GM21360 (cell line): Measurements from ENCODE around the gene BAHCC1.
A peak's percentile ranks its signal among the peaks of the same experiment; 100 is the strongest.
"Not testable (repeated sequence)": the region's sequence is repeated elsewhere in the genome, so short reads cannot be mapped to it uniquely, and the experiment has no call there.

Experiments
- ATAC-seq: cut with Tn5 transposase; IDR thresholded peaks from one replicate; pipeline ENCODE4 v1.9.1; 2021; ENCODE audit warnings: mild to moderate bottlenecking, moderate library complexity; ENCODE audit not compliant: unreplicated experiment

The BAHCC1 gene

DNA sequence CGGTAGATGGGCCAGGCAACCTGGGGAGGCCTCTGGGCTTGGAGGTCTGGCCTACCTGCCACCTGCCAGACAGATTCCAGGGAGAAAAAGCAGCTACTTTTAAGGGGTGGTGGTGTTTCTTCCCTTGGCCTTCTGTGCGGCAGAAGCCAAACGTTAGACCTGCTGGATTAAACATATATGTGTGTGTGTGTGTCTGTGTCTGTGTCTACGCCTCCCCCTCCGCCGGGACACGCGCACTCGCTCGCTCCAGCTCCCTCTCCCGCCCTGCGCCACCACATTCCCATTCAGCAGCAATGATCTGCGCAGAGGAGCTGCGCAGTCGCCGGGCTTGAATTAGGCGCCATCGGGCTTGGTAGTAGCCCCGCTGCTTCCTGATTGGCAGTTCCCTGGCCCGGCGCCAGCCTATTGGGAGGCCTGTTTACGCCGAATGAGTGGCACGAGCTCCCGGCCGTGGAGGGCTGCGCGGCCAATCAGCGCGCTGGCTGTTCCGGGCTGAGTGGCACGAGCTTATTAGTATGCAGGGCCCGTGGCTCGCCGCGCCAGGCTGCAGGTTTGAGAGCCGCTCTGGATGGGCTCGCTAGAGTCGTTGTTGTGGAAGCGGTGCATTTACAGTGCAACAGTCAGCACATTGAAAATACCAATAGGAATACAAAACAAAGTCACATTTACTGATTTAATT lies at the start of gene BAHCC1:
TSS of gene BAHCC1 (plus strand) at position 537 of the 679 bp plus-strand sequence. CDS start 4,283 bp downstream, outside the sequence.
- ATAC-seq, result no peak

- peak; percentile 59 for ATAC-seq
Measured at GRCh38 chr17:81346090-81346907, 49.0 kb upstream of the BAHCC1 start.

DNA sequence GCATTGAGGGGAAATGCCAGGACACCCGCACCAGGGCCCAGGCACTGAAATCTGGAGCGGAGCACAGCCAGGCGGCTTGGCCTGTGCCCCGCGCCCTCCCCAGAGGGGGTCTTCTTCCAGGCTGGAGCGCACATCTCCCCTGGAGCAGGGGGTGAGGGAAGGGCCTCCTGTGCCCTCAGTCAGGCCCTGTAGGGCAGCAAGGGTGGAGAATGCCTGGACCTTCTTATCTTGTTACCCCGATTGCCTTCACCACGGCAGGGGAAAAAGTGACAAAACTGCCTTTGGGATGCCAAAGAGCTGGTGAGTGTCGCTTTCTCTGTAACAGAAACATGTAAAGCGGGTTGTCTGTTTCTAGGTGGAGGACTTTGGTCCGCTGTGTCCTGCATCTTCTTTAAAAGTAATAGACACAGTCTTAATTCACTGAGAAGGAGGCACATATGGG lies 48.3 kb upstream of the BAHCC1 start:
- ATAC-seq, result no peak

DNA sequence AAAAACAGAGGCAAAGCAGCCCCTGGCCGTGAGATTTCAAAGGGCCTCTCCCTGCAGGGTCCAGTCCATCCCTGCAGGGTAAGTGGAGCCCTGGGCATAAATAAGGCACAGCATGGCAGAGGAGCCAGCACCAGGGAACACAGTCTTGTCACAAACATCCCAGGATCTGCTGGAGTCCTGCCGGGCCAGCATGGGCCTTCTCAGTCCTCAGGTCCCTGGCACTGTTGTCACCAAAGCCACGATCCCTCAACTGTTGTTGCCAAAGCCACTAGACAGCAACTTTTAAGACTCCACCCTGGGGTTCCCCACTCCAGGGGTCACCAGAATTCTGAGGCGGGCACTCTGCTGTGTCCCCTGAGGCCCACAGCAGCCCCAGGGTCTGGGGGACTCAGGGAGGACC lies 47.8 kb upstream of the BAHCC1 start:
- no peak for ATAC-seq

DNA sequence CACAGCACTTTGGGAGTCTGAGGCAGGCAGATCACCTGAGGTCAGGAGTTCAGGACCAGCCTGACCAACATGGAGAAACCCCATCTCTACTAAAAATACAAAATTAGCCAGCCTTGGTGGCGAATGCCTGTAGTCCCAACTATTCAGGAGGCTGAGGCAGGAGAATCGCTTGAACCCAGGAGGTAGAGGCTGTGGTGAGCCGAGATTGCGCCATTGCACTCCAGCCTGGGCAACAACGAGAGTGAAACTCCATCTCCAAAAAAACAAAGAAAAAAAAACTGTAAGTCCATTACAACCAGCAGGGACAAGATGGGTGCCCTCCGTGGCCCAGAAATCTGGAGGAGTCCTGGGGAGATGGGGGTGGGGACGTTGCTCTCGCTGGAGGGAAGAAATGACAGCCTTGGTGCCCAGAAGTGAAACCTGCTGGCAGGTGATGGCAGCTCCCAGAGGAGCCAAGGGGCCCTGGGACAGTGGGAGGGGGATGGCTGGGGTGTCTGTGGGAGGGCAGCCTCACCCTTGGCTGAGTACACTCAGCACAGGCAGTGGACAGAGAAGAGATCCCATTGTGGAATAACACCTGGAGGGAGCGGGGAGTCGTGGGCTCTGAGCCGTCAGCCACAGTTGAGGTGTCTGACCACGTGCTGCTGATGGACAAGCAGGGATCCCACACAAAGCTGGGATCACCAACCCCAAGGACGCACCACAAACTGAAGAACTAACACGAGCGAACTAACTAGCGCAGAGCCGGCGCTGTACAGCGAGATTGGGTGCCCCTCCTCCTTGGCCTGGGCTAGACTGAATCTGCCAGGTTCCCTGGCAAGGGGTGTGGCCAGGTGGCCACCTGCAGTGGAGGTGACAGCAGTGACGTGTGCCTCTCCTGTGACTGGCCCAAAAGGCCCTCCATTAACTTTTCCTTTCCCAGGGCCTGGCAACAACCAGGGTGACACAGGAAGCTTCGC lies 46.9 kb upstream of the BAHCC1 start:
- no peak for ATAC-seq

GRCh38 chr17:81349397-81350319 lies 45.6 kb upstream of the BAHCC1 start:
- ATAC-seq, result no peak

GRCh38 chr17:81350320-81350890 lies 44.9 kb upstream of the BAHCC1 start:
- no peak for ATAC-seq

DNA sequence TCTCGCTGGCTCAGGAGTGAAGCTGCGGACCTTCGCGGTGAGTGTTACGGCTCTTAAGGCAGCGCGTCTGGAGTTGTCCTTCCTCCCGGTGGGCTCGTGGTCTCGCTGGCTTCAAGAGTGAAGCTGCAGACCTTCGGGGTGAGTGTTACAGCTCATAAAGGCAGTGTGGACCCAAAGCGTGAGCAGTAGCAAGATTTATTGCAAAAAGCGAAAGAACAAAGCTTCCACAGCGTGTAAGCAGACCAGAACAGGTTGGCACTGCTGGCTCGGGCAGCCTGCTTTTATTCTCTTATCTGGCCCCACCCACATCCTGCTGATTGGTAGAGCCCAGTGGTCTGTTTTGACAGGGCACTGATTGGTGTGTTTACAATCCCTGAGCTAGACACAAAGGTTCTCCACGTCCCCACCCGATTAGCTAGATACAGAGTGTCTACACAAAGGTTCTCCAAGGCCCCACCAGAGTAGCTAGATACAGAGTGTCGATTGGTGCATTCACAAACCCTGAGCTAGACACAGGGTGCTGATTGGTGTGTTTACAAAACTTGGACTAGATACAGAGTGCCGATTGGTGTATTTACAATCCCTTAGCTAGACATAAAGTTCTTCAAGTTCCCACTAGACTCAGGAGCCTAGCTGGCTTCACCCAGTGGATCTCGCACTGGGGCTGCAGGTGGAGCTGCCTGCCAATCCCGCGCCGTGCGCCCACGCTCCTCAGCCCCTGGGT lies 43.8 kb upstream of the BAHCC1 start:
- ATAC-seq, result not testable (repeated sequence)

DNA sequence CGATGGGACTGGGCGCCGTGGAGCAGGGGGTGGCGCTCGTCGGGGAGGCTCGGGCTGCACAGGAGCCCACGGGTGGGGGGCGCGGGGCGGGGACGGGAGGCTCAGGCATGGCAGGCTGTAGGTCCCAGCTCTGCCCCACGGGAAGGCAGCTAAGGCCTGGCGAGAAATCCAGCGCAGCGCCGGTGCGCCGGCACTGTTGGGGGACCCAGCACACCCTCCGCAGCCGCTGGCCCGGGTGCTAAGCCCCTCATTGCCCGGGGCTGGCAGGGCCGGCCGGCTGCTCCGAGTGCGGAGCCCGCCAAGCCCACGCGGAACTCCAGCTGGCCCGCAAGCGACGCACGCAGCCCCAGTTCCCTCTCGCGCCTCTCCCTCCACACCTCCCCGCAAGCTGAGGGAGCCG lies 43.2 kb upstream of the BAHCC1 start:
- not testable (repeated sequence) for ATAC-seq

DNA sequence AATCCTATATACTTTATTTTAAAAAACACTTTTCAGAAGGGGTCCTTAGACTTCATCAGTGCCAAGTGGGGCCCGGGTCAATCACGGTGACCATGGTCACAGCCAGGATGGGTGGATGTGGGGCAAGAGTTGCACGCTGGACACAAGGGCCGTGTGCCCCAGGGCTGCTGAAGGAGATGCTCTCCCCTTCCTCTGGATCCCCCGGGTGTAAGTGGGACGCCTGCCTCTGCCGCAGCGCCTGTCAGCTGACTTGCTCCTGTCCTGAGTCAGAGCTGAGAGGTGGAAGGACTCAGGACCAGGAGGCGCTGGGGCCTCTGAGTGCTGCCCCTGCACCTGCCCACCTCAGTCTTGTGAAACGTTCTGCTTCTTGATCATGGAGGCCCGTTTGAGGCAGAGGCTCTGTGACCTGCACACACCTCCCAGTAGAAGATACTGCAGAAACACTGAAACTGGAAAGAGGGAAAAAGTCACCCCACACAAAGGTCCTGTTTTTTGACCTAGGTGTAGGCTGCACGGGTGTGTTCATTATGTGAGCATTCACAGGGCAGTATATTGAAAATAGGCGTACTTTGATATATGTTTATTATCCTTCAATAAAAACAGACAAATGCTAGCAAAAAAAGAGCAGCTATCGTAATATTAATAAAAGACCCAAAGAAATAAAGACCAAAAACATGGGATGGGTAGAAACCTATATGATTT lies 40.9 kb upstream of the BAHCC1 start:
- no peak for ATAC-seq

- ATAC-seq, result no peak
Measured at GRCh38 chr17:81354954-81355347, 40.3 kb upstream of the BAHCC1 start.

- no peak for ATAC-seq
Measured at GRCh38 chr17:81359218-81359617, 36.0 kb upstream of the BAHCC1 start.

DNA sequence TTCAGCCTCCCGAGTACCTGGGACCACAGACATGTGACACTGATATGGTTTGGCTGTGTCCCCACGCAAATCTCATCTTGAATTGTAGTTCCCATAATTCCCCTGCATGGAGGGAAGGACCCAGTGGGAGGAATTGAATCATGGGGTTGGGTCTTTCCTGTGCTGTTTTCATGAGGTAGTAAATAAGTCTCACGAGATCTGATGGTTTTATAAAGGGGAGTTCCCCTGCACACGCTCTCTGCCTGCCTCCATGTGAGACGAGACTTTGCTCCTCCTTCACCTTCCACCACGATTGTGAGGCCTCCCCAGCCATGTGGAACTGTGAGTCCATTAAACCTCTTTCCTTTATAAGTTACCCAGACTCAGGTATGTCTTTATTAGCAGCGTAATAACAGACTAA lies 33.3 kb upstream of the BAHCC1 start:
- ATAC-seq, result not testable (repeated sequence)

DNA sequence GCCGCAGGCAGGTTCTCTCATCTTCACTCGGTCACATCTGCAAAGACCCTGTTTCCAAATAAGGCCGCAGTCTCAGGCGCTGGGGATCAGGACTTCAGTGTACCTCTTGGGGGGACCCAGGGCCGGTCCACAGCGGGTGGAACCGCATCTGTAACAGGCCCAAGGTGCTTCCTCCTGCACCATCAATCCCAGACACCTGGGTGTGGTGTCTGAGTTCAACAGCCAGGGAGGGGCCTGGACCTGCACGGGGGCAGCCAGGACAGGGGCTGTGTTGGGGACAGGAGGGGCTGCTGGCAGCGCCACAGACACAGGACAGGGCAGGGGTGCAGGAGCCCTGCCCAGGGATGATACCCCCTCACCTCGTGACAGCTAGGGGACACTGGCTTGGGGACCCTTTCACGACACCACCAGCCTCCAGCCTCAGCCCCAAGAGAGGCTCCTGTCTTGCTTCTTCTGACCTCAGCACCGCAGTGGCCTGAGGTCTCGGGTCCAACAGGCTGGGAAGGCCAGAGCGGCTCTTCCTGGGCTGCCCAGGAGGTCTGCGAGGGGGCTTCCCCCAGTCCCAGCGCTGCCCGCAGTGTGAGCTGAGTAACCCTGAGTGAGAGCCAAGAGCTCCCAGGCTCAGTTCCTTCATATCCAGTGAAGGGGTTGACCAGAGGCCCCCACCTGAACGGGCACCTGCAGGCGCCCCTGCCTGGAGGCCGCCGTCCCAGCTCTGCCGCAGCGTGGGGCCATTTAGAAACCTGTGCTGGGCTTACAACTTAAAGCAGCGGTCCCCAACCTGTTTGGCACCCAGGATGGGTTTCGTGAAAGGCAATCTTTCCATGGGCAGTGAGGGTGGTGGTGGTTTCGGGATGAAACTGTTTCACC lies 30.7 kb upstream of the BAHCC1 start:
- no peak for ATAC-seq

DNA sequence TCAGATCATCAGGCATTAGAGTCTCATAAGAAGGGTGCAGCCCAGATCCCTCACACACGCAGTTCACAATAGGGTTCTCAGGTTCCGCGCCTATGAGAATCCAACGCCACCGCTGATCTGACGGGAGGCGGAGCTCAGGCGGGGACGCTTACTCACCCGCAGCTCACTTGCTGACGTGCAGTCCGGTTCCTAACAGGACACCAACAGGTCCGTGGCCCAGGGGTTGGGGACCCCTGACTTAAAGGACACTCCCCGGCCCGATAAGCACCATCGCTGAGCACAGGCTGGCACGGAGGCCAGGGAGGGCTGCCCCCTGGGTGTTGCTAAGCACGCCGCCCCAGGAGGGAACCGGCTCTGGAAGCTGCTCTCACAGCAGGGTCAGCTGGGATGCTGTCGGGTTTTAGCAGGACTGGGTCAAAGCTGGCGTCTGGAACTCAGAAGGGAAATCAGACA lies 30.1 kb upstream of the BAHCC1 start:
- no peak for ATAC-seq

DNA sequence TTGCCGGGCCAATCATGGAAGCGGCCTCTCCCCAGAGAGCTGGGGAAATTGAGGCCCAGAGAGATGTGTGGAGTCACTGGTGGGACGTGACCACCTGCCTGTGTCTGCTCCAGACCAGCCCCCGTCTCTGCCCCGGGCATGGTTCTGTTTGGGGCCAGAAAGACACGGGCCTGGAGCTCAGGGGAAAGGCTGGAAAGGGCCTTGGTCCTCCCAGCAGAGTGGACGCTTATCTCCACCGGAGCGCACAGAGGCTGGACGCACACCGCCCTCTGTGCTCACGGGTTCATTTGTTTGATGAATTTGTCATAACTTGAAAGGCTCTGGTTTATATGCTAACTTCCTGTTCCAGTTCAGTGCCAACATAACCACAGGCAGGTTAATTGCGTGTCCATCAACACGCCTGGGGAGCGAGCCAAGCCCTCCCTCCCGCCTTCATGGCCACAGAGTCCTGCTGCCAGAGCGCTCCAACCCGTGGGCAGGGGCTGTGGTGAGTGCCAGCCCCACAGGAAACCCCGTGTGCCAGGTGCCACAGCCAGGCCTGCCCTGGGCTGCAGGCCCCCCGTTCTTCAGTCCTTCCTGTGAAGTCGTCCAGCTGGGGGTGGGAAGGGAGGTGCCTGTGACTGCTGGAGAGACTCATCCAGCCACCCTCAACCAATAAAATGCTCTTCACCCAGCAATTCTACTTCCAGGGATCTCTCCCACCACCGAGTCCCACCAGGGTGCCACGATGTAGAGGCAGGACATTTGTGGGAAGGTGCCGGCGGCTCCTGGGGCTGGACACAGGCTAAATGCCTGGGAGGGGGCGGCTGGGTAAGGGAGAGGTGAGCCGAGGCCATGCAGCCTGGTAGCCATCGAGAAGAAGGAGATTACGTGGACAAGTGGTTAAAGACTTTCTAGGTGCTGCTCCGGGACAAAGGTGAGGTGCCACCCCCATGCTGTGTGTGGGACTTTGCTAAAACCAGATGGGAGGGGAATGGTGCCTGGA lies 29.4 kb upstream of the BAHCC1 start:
- ATAC-seq, result no peak
